Endothelial cell of umbilical vein (primary cell): ENCODE measurements around the gene ECEL1. TPM values are rescaled to one million over a fixed set of nuclear protein-coding genes. Genes with fewer than 3 reads are reported as not detected.
"Not testable (repeated sequence)": the region's sequence is repeated elsewhere in the genome, so short reads cannot be mapped to it uniquely, and the experiment has no call there.

ENCODE experiments used
- BruUV-seq: library from RNA; stranded (reverse); fragments of 400-500 nt; replicated peaks from 2 replicates; lab custom pipeline; 2021; lab: Mats Ljungman, UMichigan
- CTCF ChIA-PET: fragments of 300-600, 350-600 bp; sonication (Branson Sonifier 250); formaldehyde crosslinking; loops from one replicate; lab custom pipeline; 2021; ENCODE audit warnings: antibody characterized with exemption, inconsistent platforms; lab: Charles Lee
- POLR2A ChIA-PET: fragments of 300-600, 350-600 bp; sonication (Branson Sonifier 250); formaldehyde crosslinking; loops from one replicate; lab custom pipeline; 2021; ENCODE audit warnings: antibody characterized with exemption, inconsistent platforms; lab: Charles Lee
- DNase-seq: peaks from one replicate; pipeline ENCODE4 v3.0.0-alpha.2; 2011; ENCODE audit warnings: low read depth, low spot score
- FAIRE-seq: peaks from 2 replicates; lab custom pipeline; 2011; peaks lifted over from hg19 to GRCh38; lab: Jason Lieb, UNC
- H2AFZ ChIP-seq: 2 replicates; pipeline ENCODE4 v1.6.0; 2012; ENCODE audit warnings: low read depth, low read length, control low read depth, inconsistent platforms
- H3K27ac ChIP-seq: 2 replicates; pipeline ENCODE4 v1.5.1; 2011; ENCODE audit warnings: low read depth, mild to moderate bottlenecking, control low read depth, low read length, moderate library complexity; ENCODE audit not compliant: insufficient read depth
- H3K27me3 ChIP-seq, 2 experiments: 2 replicates each; pipeline versions ENCODE4 v1.6.0 to v1.6.1; 2011; ENCODE audit warnings: low read length in 2 of 2, mixed read lengths in 1 of 2; ENCODE audit not compliant: control insufficient read depth in 2 of 2, insufficient read depth in 2 of 2
- H3K36me3 ChIP-seq, 2 experiments: 2 replicates in 1 of 2; 3 replicates in 1 of 2; pipeline ENCODE4 v1.5.1; 2011; ENCODE audit warnings: low read length in 2 of 2, mild to moderate bottlenecking in 1 of 2, moderate library complexity in 1 of 2; ENCODE audit not compliant: control insufficient read depth in 2 of 2, insufficient read depth in 2 of 2; ENCODE audit errors: extremely low read depth in 1 of 2
- H3K4me1 ChIP-seq: 3 replicates; pipeline ENCODE4 v1.5.1; 2011; ENCODE audit warnings: mild to moderate bottlenecking, low read length; ENCODE audit not compliant: control insufficient read depth, insufficient read depth; ENCODE audit errors: extremely low read depth
- H3K4me2 ChIP-seq: 2 replicates; pipeline ENCODE4 v1.6.1; 2011; ENCODE audit warnings: low read length, control low read depth, mixed read lengths; ENCODE audit not compliant: insufficient read depth
- H3K4me3 ChIP-seq, 3 experiments: fragments of 200-600 bp in 1 of 3; sonication (generic), shearing (Covaris generic) in 1 of 3; replicated peaks in 1 of 3; 2 replicates each; pipeline ENCODE4 v1.5.1; 2011 to 2016; ENCODE audit warnings: control low read depth in 3 of 3, low read length in 3 of 3, mild to moderate bottlenecking in 2 of 3, inconsistent platforms in 1 of 3, low read depth in 1 of 3, moderate library complexity in 1 of 3; ENCODE audit not compliant: insufficient read depth in 1 of 3
- H3K79me2 ChIP-seq: 2 replicates; pipeline ENCODE4 v1.6.0; 2012; ENCODE audit warnings: low read length, inconsistent platforms; ENCODE audit not compliant: control insufficient read depth, insufficient read depth
- H3K9ac ChIP-seq: replicated peaks from 2 replicates; pipeline ENCODE3; 2011; ENCODE audit warnings: low read length, control low read depth; ENCODE audit not compliant: insufficient read depth; ENCODE audit errors: extremely low read depth
- H3K9me1 ChIP-seq: replicated peaks from 3 replicates; pipeline ENCODE4 v1.6.0; 2011; ENCODE audit warnings: mild to moderate bottlenecking, low read length; ENCODE audit not compliant: control insufficient read depth, insufficient read depth; ENCODE audit errors: extremely low read depth
- H3K9me3 ChIP-seq: replicated peaks from 2 replicates; pipeline ENCODE4 v1.5.1; 2012; ENCODE audit warnings: low read length, inconsistent platforms; ENCODE audit not compliant: control insufficient read depth, insufficient read depth
- H4K20me1 ChIP-seq: replicated peaks from 2 replicates; pipeline ENCODE3; 2011; ENCODE audit warnings: mild to moderate bottlenecking, low read length; ENCODE audit not compliant: control insufficient read depth, insufficient read depth; ENCODE audit errors: extremely low read depth
- CTCF ChIP-seq, 2 donors: IDR thresholded peaks; 1 replicate in 1 of 2; 2 replicates in 1 of 2; pipeline ENCODE4 v1.5.1; 2011; ENCODE audit warnings: low read length in 2 of 2, mild to moderate bottlenecking in 2 of 2, moderate library complexity in 2 of 2, control low read depth in 1 of 2, inconsistent platforms in 1 of 2, low read depth in 1 of 2; ENCODE audit not compliant: insufficient read depth in 1 of 2; ENCODE audit errors: extremely low read depth in 1 of 2
- EZH2 ChIP-seq: IDR thresholded peaks from 2 replicates; pipeline ENCODE4 v1.6.1; 2012; ENCODE audit warnings: borderline replicate concordance, low read depth, mild to moderate bottlenecking, moderate library complexity, low read length, inconsistent platforms; ENCODE audit not compliant: severe bottlenecking
- FOS ChIP-seq: IDR thresholded peaks from 2 replicates; pipeline ENCODE4 v1.6.1; 2011; ENCODE audit warnings: mild to moderate bottlenecking, low read length, moderate library complexity, borderline replicate concordance; ENCODE audit not compliant: insufficient read depth
- GATA2 ChIP-seq: IDR thresholded peaks from 2 replicates; pipeline ENCODE4 v1.7.0; 2011; ENCODE audit warnings: low read depth, mild to moderate bottlenecking, moderate library complexity, mixed read lengths, low read length; ENCODE audit not compliant: insufficient read length, insufficient read depth
- JUN ChIP-seq: IDR thresholded peaks from 2 replicates; pipeline ENCODE4 v1.6.1; 2011; ENCODE audit warnings: borderline replicate concordance, low read depth; ENCODE audit not compliant: insufficient read length, insufficient read depth
- MAX ChIP-seq: IDR thresholded peaks from 2 replicates; pipeline ENCODE4 v1.6.1; 2011; ENCODE audit not compliant: insufficient read depth, insufficient read length
- MYC ChIP-seq: IDR thresholded peaks from one replicate; pipeline ENCODE4 v1.6.1; 2011; ENCODE audit warnings: mild to moderate bottlenecking, low read depth, low read length
- POLR2A ChIP-seq: IDR thresholded peaks from 2 replicates; pipeline ENCODE4 v1.6.1; 2012; ENCODE audit warnings: low read depth, mild to moderate bottlenecking, control low read depth, low read length
- POLR2AphosphoS5 ChIP-seq: IDR thresholded peaks from 2 replicates; pipeline ENCODE4 v1.6.1; 2012; ENCODE audit warnings: low read depth, mild to moderate bottlenecking, control low read depth, low read length, moderate library complexity; ENCODE audit not compliant: insufficient read depth
- dilution Hi-C: fragments of 300-500 bp; cut with MboI; formaldehyde crosslinking; loops from one replicate; pipeline ENCODE4 v1.15.0; 2019; ENCODE audit warnings: low sequenced_read_pairs; ENCODE audit not compliant: extremely low pct_ligation_motif_present
- intact Hi-C: fragments of 100-400 bp; cut with micrococcal nuclease; formaldehyde crosslinking; loops from one replicate; pipeline ENCODE4 v1.10.0; 2022
- polyA plus RNA-seq, 4 experiments: library from polyadenylated mRNA; depleted of rRNA in 3 of 4; stranded (reverse) in 3 of 4; unstranded in 1 of 4; fragments of >200 nt; gene quantifications; 2 replicates each; pipeline versions ENCODE4 v1.2.1 to v1.2.3, GENCODE V29; 2011 to 2012; ENCODE audit warnings: missing spikeins in 1 of 4
- total RNA-seq: library from RNA; stranded (reverse); gene quantifications from 2 replicates; pipeline ENCODE4 v1.2.3, GENCODE V29; 2021

ECEL1 gene
- total and polyA plus RNA-seq, 2 donors (not counting 3 experiments of a cell fraction or from before 2014, with no cell fraction given), result not detected

GRCh38 chr2:232454630-232455029 lies 33.0 kb downstream of the ECEL1 start:
- Histone ChIP-seq H3K79me2 (no peaks in the 10 kb centered on the region), H2AFZ (no peak overlapping the region), H3K4me2 (no peak overlapping the region), H3K4me3 (no peak overlapping the region), H3K4me1 (no peaks in the 10 kb centered on the region), H3K9me3 (no peaks in the 10 kb centered on the region), H3K36me3 (no peaks in the 10 kb centered on the region), H4K20me1 (no peaks in the 10 kb centered on the region), H3K9ac (no peak overlapping the region), H3K9me1 (no peaks in the 10 kb centered on the region), H3K27me3 (peaks cover 2 to 4% of the 10 kb centered on the region in 2 experiments), H3K27ac (no peak overlapping the region)
- dilution Hi-C loops, result no loop called here
- FAIRE-seq, result no peak
- ChIA-PET CTCF (interaction anchor here (1.9 kb wide), 1 partner anchor 549 kb away, joined by 5 read pairs; no protein-coding TSS in a partner anchor), POLR2A (no interaction called here)
- no peak for DNase-seq
- BruUV-seq, result no TSS peak
- TF ChIP-seq FOS (no peak), GATA2 (no peak), CTCF (IDR thresholded peaks at IDR 0.05; ENCODE audit: extremely low read depth in 1 of 2, insufficient read depth in 1 of 2, low read depth in 1 of 2, low read length in 2 of 2) (no peak), POLR2A (no peak), POLR2AphosphoS5 (no peak), MYC (no peak), EZH2 (no peak), JUN (no peak), MAX (no peak)
- intact Hi-C loops, result no loop called here

- BruUV-seq, H2AFZ ChIP-seq, H3K27ac ChIP-seq, H3K9me3 ChIP-seq, H4K20me1 ChIP-seq, H3K27me3 ChIP-seq, H3K36me3 ChIP-seq, POLR2A ChIA-PET, CTCF ChIA-PET, H3K79me2 ChIP-seq, H3K9ac ChIP-seq, H3K4me3 ChIP-seq, dilution Hi-C loops, H3K4me1 ChIP-seq, DNase-seq, FAIRE-seq, intact Hi-C loops, H3K9me1 ChIP-seq, H3K4me2 ChIP-seq: not testable (repeated sequence)
Observed at GRCh38 chr2:232451645-232452044, 36.0 kb downstream of the ECEL1 start.
